Hepatocyte (in vitro differentiated cells): Measurements from ENCODE around the gene NGLY1. TPM values are rescaled to one million over a fixed set of nuclear protein-coding genes. Genes with fewer than 3 reads are reported as not detected.

Experiments
- DNase-seq: peaks from one replicate; pipeline ENCODE4 v3.0.0-alpha.2; 2016; ENCODE audit warnings: low spot score
- H2AFZ ChIP-seq: fragments of 200-600 bp; sonication (generic); 2 replicates; pipeline ENCODE4 v1.6.0; 2016; ENCODE audit warnings: antibody characterized with exemption, mild to moderate bottlenecking
- H3K27ac ChIP-seq: fragments of 200-600 bp; sonication (generic); 2 replicates; pipeline ENCODE4 v1.5.1; 2016; ENCODE audit warnings: mild to moderate bottlenecking
- H3K27me3 ChIP-seq: fragments of 200-600 bp; sonication (generic); 2 replicates; pipeline ENCODE4 v1.6.1; 2016
- H3K36me3 ChIP-seq: fragments of 200-600 bp; sonication (generic); replicated peaks from 2 replicates; pipeline ENCODE4 v1.5.1; 2016; ENCODE audit warnings: low read depth; ENCODE audit not compliant: insufficient read depth
- H3K4me1 ChIP-seq: fragments of 200-600 bp; sonication (generic); 2 replicates; pipeline ENCODE4 v1.5.1; 2016; ENCODE audit warnings: mild to moderate bottlenecking, moderate library complexity; ENCODE audit not compliant: insufficient read depth
- H3K4me2 ChIP-seq: fragments of 200-600 bp; sonication (generic); 2 replicates; pipeline ENCODE4 v1.6.0; 2016
- H3K4me3 ChIP-seq: fragments of 200-600 bp; sonication (generic); 2 replicates; pipeline ENCODE4 v1.5.1; 2016; ENCODE audit warnings: mild to moderate bottlenecking
- H3K79me2 ChIP-seq: fragments of 200-600 bp; sonication (generic); 2 replicates; pipeline ENCODE4 v1.6.0; 2017; ENCODE audit warnings: mild to moderate bottlenecking
- H3K9me2 ChIP-seq: fragments of 200-600 bp; sonication (generic); replicated peaks from 2 replicates; pipeline ENCODE4 v1.6.0; 2017; ENCODE audit warnings: mild to moderate bottlenecking; ENCODE audit not compliant: insufficient read depth
- H3K9me3 ChIP-seq: fragments of 200-600 bp; sonication (generic); 2 replicates; pipeline ENCODE4 v1.5.1; 2016; ENCODE audit warnings: low read depth, mild to moderate bottlenecking
- H4K20me1 ChIP-seq: fragments of 200-600 bp; sonication (generic); 2 replicates; pipeline ENCODE4 v1.6.0; 2016; ENCODE audit warnings: mild to moderate bottlenecking; ENCODE audit not compliant: insufficient read depth, poor library complexity, severe bottlenecking
- CTCF ChIP-seq: fragments of 200-600 bp; sonication (generic); IDR thresholded peaks from 2 replicates; pipeline ENCODE4 v1.5.1; 2016; ENCODE audit warnings: antibody characterized with exemption, mild to moderate bottlenecking; ENCODE audit not compliant: poor library complexity
- EZH2 ChIP-seq: fragments of 200-600 bp; sonication (generic); IDR thresholded peaks from 2 replicates; pipeline ENCODE4 v1.6.1; 2016; ENCODE audit warnings: antibody characterized with exemption, mild to moderate bottlenecking, borderline replicate concordance
- EZH2phosphoT487 ChIP-seq: fragments of 200-600 bp; sonication (generic); IDR thresholded peaks from one replicate; pipeline ENCODE4 v1.6.1; 2018; ENCODE audit warnings: antibody characterized with exemption, mild to moderate bottlenecking, low read depth, moderate library complexity; ENCODE audit not compliant: unreplicated experiment, severe bottlenecking
- WGBS: methylation state at CpG from one replicate; pipeline ENCODE4 v1.1.6; 2016; ENCODE audit warnings: low lambda C conversion rate; ENCODE audit errors: missing lambda C conversion rate; 5-methylcytosine and 5-hydroxymethylcytosine counted together
- polyA plus RNA-seq: library from polyadenylated mRNA; unstranded; fragments of >200 nt; fragmentation: Nextera tagmentation; extraction: Ambion mirVana; gene quantifications from 2 replicates; pipeline ENCODE4 v1.2.1, GENCODE V29; 2016
- small RNA-seq: library from RNA; depleted of rRNA; stranded (forward); fragments of <200 nt; gene quantifications from one replicate; pipeline ENCODE3, GENCODE V24; 2014
- total RNA-seq: library from RNA; depleted of rRNA; stranded (reverse); fragments of >200 nt; gene quantifications from 2 replicates; pipeline ENCODE4 v1.2.3, GENCODE V29; 2014

NGLY1 gene
- total and polyA plus RNA-seq, 2 experiments from 2014 or later, result 32.7 to 34.7 TPM

- Histone ChIP-seq H3K4me2 (no peak overlapping the region), H3K4me3 (no peak overlapping the region), H2AFZ (no peak overlapping the region), H3K9me2 (no peaks in the 10 kb centered on the region), H3K9me3 (no peaks in the 10 kb centered on the region), H3K27ac (no peak overlapping the region), H3K79me2 (no peaks in the 10 kb centered on the region), H3K36me3 (no peaks in the 10 kb centered on the region), H4K20me1 (no peaks in the 10 kb centered on the region), H3K4me1 (no peaks in the 10 kb centered on the region), H3K27me3 (no peaks in the 10 kb centered on the region)
- no peak for DNase-seq
- no peak for TF ChIP-seq EZH2
- no peak for TF ChIP-seq CTCF
- TF ChIP-seq EZH2phosphoT487, result no peak
- 92% methylated on average over 8 of the region's 8 CpGs for WGBS
Observed at GRCh38 chr3:25673738-25674298, 109.4 kb downstream of the NGLY1 start.

Small RNA genes within 50 kb of the gene (small RNA-seq; reads per million reads assigned to genes)
- not detected for gene CRIP1P2

Other genes with a start within 250 kb of the NGLY1 start
- 96.5 and 109 TPM in 2 replicates for gene TOP2B, start 118.5 kb downstream of the NGLY1 start, total RNA-seq
- 48.4 and 49.5 TPM in 2 replicates for gene TOP2B, start 118.5 kb downstream of the NGLY1 start, polyA plus RNA-seq
- 7.9 and 8.8 TPM in 2 replicates for gene OXSM, start 6.6 kb upstream of the NGLY1 start, total RNA-seq
- gene OXSM, start 6.6 kb upstream of the NGLY1 start, polyA plus RNA-seq, result 6.5 and 8.3 TPM in 2 replicates